Body of pancreas (tissue), 4 donors: ENCODE results near the gene SSR4. TPM values are rescaled to one million over a fixed set of nuclear protein-coding genes. Genes with fewer than 3 reads are reported as not detected.
A peak's percentile ranks its signal among the peaks of the same experiment; 100 is the strongest.

Source experiments
- ATAC-seq: fragments of 150-250 bp; one replicate; pipeline ENCODE4 v1.9.1; 2016
- DNase-seq, 4 donors: peaks; one replicate each; pipeline ENCODE4 v3.0.0-alpha.2; 2019
- H3K27ac ChIP-seq, 4 donors: fragments of 200-600 bp; sonication (generic); 1 replicate in 3 of 4; 2 replicates in 1 of 4; pipeline versions ENCODE4 v1.5.1 to v1.6.1; 2016 to 2019; ENCODE audit warnings: mild to moderate bottlenecking in 1 of 4, mixed read lengths in 1 of 4, moderate library complexity in 1 of 4
- H3K27me3 ChIP-seq, 2 donors: fragments of 200-600 bp; sonication (generic); one replicate each; pipeline ENCODE4 v1.6.0; 2016; ENCODE audit warnings: mild to moderate bottlenecking in 1 of 2
- H3K36me3 ChIP-seq, 2 donors: fragments of 200-600 bp; sonication (generic); replicated peaks in 1 of 2; 2 replicates each; pipeline ENCODE4 v1.5.1; 2016; ENCODE audit warnings: low read depth in 2 of 2; ENCODE audit not compliant: insufficient read depth in 1 of 2
- H3K4me1 ChIP-seq: fragments of 200-600 bp; sonication (generic); one replicate; pipeline ENCODE4 v1.6.0; 2016
- H3K4me3 ChIP-seq, 2 donors: fragments of 200-600 bp; sonication (generic); 1 replicate in 1 of 2; 2 replicates in 1 of 2; pipeline ENCODE4 v1.5.1; 2016 to 2019
- H3K9me3 ChIP-seq, 3 donors: fragments of 200-600 bp; sonication (generic); 1 replicate in 2 of 3; 2 replicates in 1 of 3; pipeline ENCODE4 v1.5.1; 2016
- CTCF ChIP-seq, 7 experiments: fragments of 450-650 bp in 4 of 7; fragments of 200-600 bp in 3 of 7; sonication (generic) in 3 of 7; IDR thresholded peaks; one replicate each; pipeline ENCODE4 v1.5.1; 2016 to 2019; ENCODE audit warnings: antibody characterized with exemption in 7 of 7
- POLR2A ChIP-seq, 3 donors: fragments of 450-650 bp; IDR thresholded peaks; one replicate each; pipeline ENCODE4 v1.6.1; 2016; ENCODE audit warnings: antibody characterized with exemption in 3 of 3, mild to moderate bottlenecking in 2 of 3
- WGBS, 2 donors: methylation state at CpG; one replicate each; pipeline ENCODE4 v1.1.5; 2017; 5-methylcytosine and 5-hydroxymethylcytosine counted together
- intact Hi-C: fragments of 100-400 bp; cut with DNase I; formaldehyde crosslinking; loops from one replicate; pipeline ENCODE4 v1.15.1; 2023
- total RNA-seq, 2 donors: library from RNA; depleted of rRNA; stranded (reverse); fragments of >200 nt; gene quantifications; one replicate each; pipeline ENCODE4 v1.1.0, GENCODE V29; 2016

SSR4 gene
- total RNA-seq, 2 donors from 2014 or later: 115 to 238 TPM

DNA sequence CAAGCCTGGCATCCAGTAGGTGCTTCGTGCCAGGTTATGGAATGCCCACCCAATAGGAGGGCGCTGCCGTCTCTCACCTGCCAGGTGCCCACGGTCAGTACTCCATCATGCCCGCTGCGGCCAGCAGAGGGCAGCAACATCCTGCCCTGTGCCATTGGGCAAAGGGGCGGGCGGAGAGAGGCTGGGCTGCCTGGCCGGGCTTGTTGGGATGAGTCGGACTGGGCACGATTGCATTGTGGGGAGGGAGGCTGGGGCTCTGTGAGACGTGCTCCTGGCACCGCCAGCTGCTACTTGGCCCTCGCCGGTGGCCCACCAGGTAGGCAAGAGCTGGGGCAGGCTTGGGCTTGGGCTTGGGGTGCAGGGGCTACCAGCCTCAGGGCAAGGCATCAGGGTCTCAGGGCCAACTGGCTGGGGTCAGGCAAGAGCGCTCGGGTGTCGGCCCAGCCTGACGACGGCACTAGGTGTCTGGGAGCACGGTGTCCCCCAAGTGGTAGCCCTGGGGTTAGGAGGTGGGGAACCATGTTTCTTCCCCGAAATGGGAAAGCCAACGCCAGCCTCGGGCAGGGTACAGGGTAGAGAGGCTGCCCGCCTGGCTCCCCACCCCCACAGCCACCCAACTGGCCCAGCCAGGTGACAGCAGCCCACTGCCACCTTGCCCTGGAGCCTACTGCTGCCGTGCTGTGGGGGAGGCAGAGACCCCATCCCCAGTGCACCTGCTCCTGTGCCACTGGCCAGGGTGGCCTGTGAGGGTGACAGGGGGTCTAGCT, 30.3 kb upstream of the SSR4 start, which contains the start of gene PLXNB3:
TSS of gene PLXNB3 (plus strand) at position 261 of the 767 bp plus-strand sequence. CDS start 1,287 bp downstream, outside the sequence.
- 6% methylated on average over 16 of the region's 26 CpGs; no CpG with 5 or more reads in 1 of the 2 donors for WGBS, 2 donors
- H3K27ac ChIP-seq: peak within 1 kb of the TSS in 3 of 4 donors; percentile 38 to 65 (median 50)
- peak; percentile 88 for ATAC-seq
- TF ChIP-seq POLR2A (IDR thresholded peaks at IDR 0.05) (peak in 1 of 3 donors; percentile 26), CTCF (IDR thresholded peaks at IDR 0.05) (peak; percentile 59 to 88 (median 76))
- DNase-seq: peak; percentile 78 to 88 (median 84)
- H3K4me3 ChIP-seq: no peak within 1 kb of the TSS
- intact Hi-C loops: loop anchor here (5.0 kb wide), 1 partner anchor 188 kb away; no protein-coding TSS in a partner anchor
- no peaks in the 10 kb centered on the region for H3K9me3 ChIP-seq
- H3K4me1 ChIP-seq: peaks cover 13% of the 10 kb centered on the region
- H3K27me3 ChIP-seq: no peaks in the 10 kb centered on the region
- no peaks in the 10 kb centered on the region for H3K36me3 ChIP-seq

DNA sequence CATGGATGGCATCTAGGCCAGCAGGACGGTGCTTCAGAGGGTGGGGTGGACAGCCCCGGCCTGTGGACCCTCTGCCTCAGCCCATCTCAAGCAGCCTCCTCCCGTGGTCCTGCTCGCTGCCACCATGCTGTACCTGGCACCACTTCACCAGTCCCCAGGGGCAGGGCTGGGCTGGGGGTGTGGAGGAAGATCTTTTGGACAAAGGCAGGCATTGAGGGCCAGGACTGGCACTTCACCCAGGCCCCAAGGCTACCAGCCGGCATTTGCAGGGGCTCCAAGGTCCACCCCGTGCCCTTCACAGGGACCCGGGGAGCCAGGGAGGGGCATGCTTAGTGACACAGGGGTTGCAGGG, 29.7 kb upstream of the SSR4 start:
- intact Hi-C loops: loop anchor here (5.0 kb wide), 2 partner anchors 178 to 188 kb away; partner anchors contain the start of gene RENBP
- peak overlapping the region in 3 of 4 donors; percentile 38 to 65 (median 50) for H3K27ac ChIP-seq

GRCh38 chrX:153765138-153766079, 29.1 kb upstream of the SSR4 start:
- Histone ChIP-seq H3K27ac (peak overlapping the region in 3 of 4 donors; percentile 38 to 65 (median 50)), H3K27me3 (no peaks in the 10 kb centered on the region), H3K36me3 (no peaks in the 10 kb centered on the region), H3K4me1 (peaks cover 13% of the 10 kb centered on the region), H3K9me3 (no peaks in the 10 kb centered on the region), H3K4me3 (no peak overlapping the region)
- WGBS, 2 donors: 20 to 43% methylated on average over 1 to 13 of the region's 27 CpGs
- ATAC-seq: peak; percentile 55
- intact Hi-C loops: loop anchor here (5.0 kb wide), 1 partner anchor 177 kb away; the partner anchor contains the start of gene RENBP
- TF ChIP-seq POLR2A (IDR thresholded peaks at IDR 0.05): no peak
- DNase-seq: peak; percentile 20 to 37 (median 28)

More for the DNA sequence above, 29.7 kb upstream of the SSR4 start:
- Histone ChIP-seq H3K27me3 (no peaks in the 10 kb centered on the region), H3K4me1 (peaks cover 13% of the 10 kb centered on the region), H3K36me3 (no peaks in the 10 kb centered on the region), H3K9me3 (no peaks in the 10 kb centered on the region), H3K4me3 (no peak overlapping the region)
- DNase-seq (peak in 1 of 4 donors; percentile 14), ATAC-seq (peak; percentile 11)
- 74% methylated on average over 4 of the region's 7 CpGs; no CpG with 5 or more reads in 1 of the 2 donors for WGBS, 2 donors
- no peak for TF ChIP-seq CTCF (IDR thresholded peaks at IDR 0.05)
- no peak for TF ChIP-seq POLR2A (IDR thresholded peaks at IDR 0.05)

GRCh38 chrX:153766098-153766817, 28.2 kb upstream of the SSR4 start:
- no peak overlapping the region for H3K4me3 ChIP-seq
- intact Hi-C loops: loop anchor here (5.0 kb wide), 1 partner anchor 176 kb away; the partner anchor contains the start of gene RENBP
- ATAC-seq: no peak
- no peak for TF ChIP-seq CTCF (IDR thresholded peaks at IDR 0.05)
- no peak for TF ChIP-seq POLR2A (IDR thresholded peaks at IDR 0.05)
- H3K27ac ChIP-seq: peak overlapping the region in 2 of 4 donors; percentile 3 to 65
- H3K27me3 ChIP-seq: no peaks in the 10 kb centered on the region
- peaks cover 13% of the 10 kb centered on the region for H3K4me1 ChIP-seq
- no peaks in the 10 kb centered on the region for H3K36me3 ChIP-seq
- H3K9me3 ChIP-seq: no peaks in the 10 kb centered on the region
- peak in 1 of 4 donors; percentile 10 for DNase-seq
- 55 to 78% methylated on average over 17 of the region's 21 CpGs for WGBS, 2 donors
